Measurements from ENCODE around the gene CRTC2. TPM values are rescaled to one million over a fixed set of nuclear protein-coding genes. Genes with fewer than 3 reads are reported as not detected.

Gene CRTC2
- total and polyA plus RNA-seq, 2 donors (not counting 1 experiment from before 2014, with no cell fraction given) = 2.6 to 7.1 TPM

GRCh38 chr1:153954826-153955225, 3.6 kb downstream of the CRTC2 start:
- peaks cover 4% of the 10 kb centered on the region for H3K4me1 ChIP-seq (ENCODE audit: control insufficient read depth, extremely low read depth, insufficient read depth, low read length)
- H3K36me3 ChIP-seq (ENCODE audit: control insufficient read depth, insufficient read depth, low read length) = peaks cover 13% of the 10 kb centered on the region
- no peak overlapping the region for H3K9ac ChIP-seq (ENCODE audit: insufficient read depth, low read length)
- peaks cover 38% of the 10 kb centered on the region for H3K79me2 ChIP-seq (ENCODE audit: control insufficient read depth, insufficient read depth, low read length)
- H3K4me2 ChIP-seq (ENCODE audit: extremely low read depth, insufficient read depth, low read length) = no peak overlapping the region
- no peak for TF ChIP-seq EZH2 (IDR thresholded peaks at IDR 0.05; ENCODE audit: low read length, missing control alignments)
- DNase-seq (ENCODE audit: low read depth in 2 of 2) = no peak
- no peak overlapping the region for H2AFZ ChIP-seq (ENCODE audit: low read length)
- H3K9me3 ChIP-seq (ENCODE audit: control insufficient read depth, insufficient read depth, low read depth, low read length) = no peaks in the 10 kb centered on the region
- no peaks in the 10 kb centered on the region for H3K27me3 ChIP-seq (ENCODE audit: control insufficient read depth, insufficient read depth, low read length)
- no peak overlapping the region for H3K4me3 ChIP-seq (replicated peaks in 1 of 4; ENCODE audit: control extremely low read depth in 1 of 4, insufficient read depth in 1 of 4, low read depth in 3 of 4, low read length in 4 of 4)
- H3K27ac ChIP-seq (ENCODE audit: insufficient read depth, low read length) = no peak overlapping the region
- H4K20me1 ChIP-seq (ENCODE audit: control insufficient read depth, extremely low read depth, insufficient read depth, low read length) = no peaks in the 10 kb centered on the region

GRCh38 chr1:153953859-153954365, 4.5 kb downstream of the CRTC2 start:
- H3K9ac ChIP-seq (ENCODE audit: insufficient read depth, low read length) = no peak overlapping the region
- peaks cover 38% of the 10 kb centered on the region for H3K79me2 ChIP-seq (ENCODE audit: control insufficient read depth, insufficient read depth, low read length)
- H2AFZ ChIP-seq (ENCODE audit: low read length) = no peak overlapping the region
- DNase-seq (ENCODE audit: low read depth in 2 of 2) = no peak
- H3K4me3 ChIP-seq (replicated peaks in 1 of 4; ENCODE audit: control extremely low read depth in 1 of 4, insufficient read depth in 1 of 4, low read depth in 3 of 4, low read length in 4 of 4) = no peak overlapping the region
- no peaks in the 10 kb centered on the region for H3K27me3 ChIP-seq (ENCODE audit: control insufficient read depth, insufficient read depth, low read length)
- no peak overlapping the region for H3K27ac ChIP-seq (ENCODE audit: insufficient read depth, low read length)
- H3K4me1 ChIP-seq (ENCODE audit: control insufficient read depth, extremely low read depth, insufficient read depth, low read length) = peaks cover 4% of the 10 kb centered on the region
- H3K36me3 ChIP-seq (ENCODE audit: control insufficient read depth, insufficient read depth, low read length) = peaks cover 15% of the 10 kb centered on the region
- H4K20me1 ChIP-seq (ENCODE audit: control insufficient read depth, extremely low read depth, insufficient read depth, low read length) = no peaks in the 10 kb centered on the region
- H3K4me2 ChIP-seq (ENCODE audit: extremely low read depth, insufficient read depth, low read length) = no peak overlapping the region
- H3K9me3 ChIP-seq (ENCODE audit: control insufficient read depth, insufficient read depth, low read depth, low read length) = no peaks in the 10 kb centered on the region
- TF ChIP-seq CTCF (conservative IDR thresholded peaks at IDR 0.05 in 1 of 2, IDR thresholded peaks at IDR 0.05 in 1 of 2; ENCODE audit: low read depth in 1 of 2, low read length in 2 of 2) (no peak), EZH2 (IDR thresholded peaks at IDR 0.05; ENCODE audit: low read length, missing control alignments) (no peak)

DNA sequence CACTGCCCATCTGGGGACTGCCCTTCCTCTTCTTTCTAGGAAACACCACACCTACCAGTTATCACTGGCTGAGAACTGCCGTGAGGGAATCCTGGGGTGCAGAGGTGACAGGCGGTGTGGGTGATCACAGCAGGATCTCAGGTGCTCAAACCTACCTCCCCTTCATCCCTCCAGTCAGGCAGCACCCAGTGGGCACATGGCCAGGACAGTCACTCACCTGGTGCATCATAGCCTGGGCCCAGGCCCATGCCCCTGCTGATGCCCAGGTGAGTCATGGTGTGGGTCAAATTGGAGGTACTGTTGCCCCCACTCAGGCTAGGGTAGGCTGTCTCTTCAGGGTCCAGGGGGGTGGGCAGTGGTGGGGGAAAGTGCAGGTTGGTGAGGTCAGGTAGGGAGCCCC, 6.6 kb downstream of the CRTC2 start:
- H3K4me2 ChIP-seq (ENCODE audit: extremely low read depth, insufficient read depth, low read length) = no peak overlapping the region
- H3K36me3 ChIP-seq (ENCODE audit: control insufficient read depth, insufficient read depth, low read length) = peaks cover 20% of the 10 kb centered on the region
- H3K79me2 ChIP-seq (ENCODE audit: control insufficient read depth, insufficient read depth, low read length) = peaks cover 25% of the 10 kb centered on the region
- no peak overlapping the region for H3K9ac ChIP-seq (ENCODE audit: insufficient read depth, low read length)
- no peak for TF ChIP-seq CTCF (conservative IDR thresholded peaks at IDR 0.05 in 1 of 2, IDR thresholded peaks at IDR 0.05 in 1 of 2; ENCODE audit: low read depth in 1 of 2, low read length in 2 of 2)
- no peak for TF ChIP-seq EZH2 (IDR thresholded peaks at IDR 0.05; ENCODE audit: low read length, missing control alignments)
- no peaks in the 10 kb centered on the region for H4K20me1 ChIP-seq (ENCODE audit: control insufficient read depth, extremely low read depth, insufficient read depth, low read length)
- H3K27ac ChIP-seq (ENCODE audit: insufficient read depth, low read length) = no peak overlapping the region
- H2AFZ ChIP-seq (ENCODE audit: low read length) = no peak overlapping the region
- H3K4me1 ChIP-seq (ENCODE audit: control insufficient read depth, extremely low read depth, insufficient read depth, low read length) = peaks cover 2% of the 10 kb centered on the region
- no peak overlapping the region for H3K4me3 ChIP-seq (replicated peaks in 1 of 4; ENCODE audit: control extremely low read depth in 1 of 4, insufficient read depth in 1 of 4, low read depth in 3 of 4, low read length in 4 of 4)
- no peaks in the 10 kb centered on the region for H3K27me3 ChIP-seq (ENCODE audit: control insufficient read depth, insufficient read depth, low read length)
- DNase-seq (ENCODE audit: low read depth in 2 of 2) = no peak
- H3K9me3 ChIP-seq (ENCODE audit: control insufficient read depth, insufficient read depth, low read depth, low read length) = no peaks in the 10 kb centered on the region

Data from fibroblast of lung (primary cell).